Measurements from ENCODE around the gene C12orf42.

The C12orf42 gene

DNA sequence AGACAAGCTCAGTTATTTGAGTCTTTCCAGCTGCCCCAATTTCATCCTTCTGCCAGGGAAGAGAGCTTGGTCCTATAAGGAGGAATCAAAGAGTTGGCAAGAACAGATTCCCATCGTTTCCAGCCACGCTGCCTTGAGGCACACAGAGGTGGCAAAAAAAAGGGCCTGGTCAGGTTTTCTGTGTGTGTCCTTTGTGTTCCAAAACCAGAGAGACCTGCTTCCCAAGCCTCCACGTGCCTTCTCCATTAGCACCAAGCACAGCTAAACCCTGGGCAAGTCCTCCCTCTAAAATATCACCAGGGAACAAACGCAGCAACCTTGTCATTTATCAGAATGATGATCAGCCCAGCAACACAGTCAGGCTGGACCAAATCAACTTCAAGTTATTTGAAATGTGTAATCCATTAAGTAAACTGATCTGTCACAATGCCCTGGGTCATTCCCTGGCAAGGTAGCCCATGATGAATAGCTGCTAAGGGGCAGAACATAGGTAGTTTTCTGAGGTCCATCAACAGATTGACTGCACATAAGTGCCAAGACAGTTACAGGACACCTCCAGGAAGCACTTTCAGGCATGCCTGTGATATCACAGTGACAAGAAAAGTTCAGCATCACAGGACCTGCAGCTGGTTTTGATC is 28.6 kb upstream of the C12orf42 start:
- no peaks in the 10 kb centered on the region for H3F3A ChIP-seq (ENCODE audit: low read depth)
- H3K9me2 ChIP-seq (replicated peaks; ENCODE audit: low read depth, low read length) = no peaks in the 10 kb centered on the region
- no peaks in the 10 kb centered on the region for H3K9me3 ChIP-seq (ENCODE audit: insufficient read depth, low read depth, low read length)
- no peaks in the 10 kb centered on the region for H3K79me2 ChIP-seq (ENCODE audit: insufficient read depth, low read length)
- no peak overlapping the region for H3K4me2 ChIP-seq (ENCODE audit: low read depth, low read length, poor library complexity, severe bottlenecking)
- no peaks in the 10 kb centered on the region for H4K20me1 ChIP-seq (ENCODE audit: insufficient read depth, low read length, poor library complexity, severe bottlenecking)
- H3K9ac ChIP-seq (ENCODE audit: low read depth, low read length, poor library complexity, severe bottlenecking) = no peak overlapping the region
- H3K27me3 ChIP-seq (ENCODE audit: insufficient read depth, low read length, poor library complexity, severe bottlenecking) = no peaks in the 10 kb centered on the region
- H3K4me1 ChIP-seq (ENCODE audit: insufficient read depth, low read length, poor library complexity, severe bottlenecking) = no peaks in the 10 kb centered on the region
- TF ChIP-seq, protein P1, sequence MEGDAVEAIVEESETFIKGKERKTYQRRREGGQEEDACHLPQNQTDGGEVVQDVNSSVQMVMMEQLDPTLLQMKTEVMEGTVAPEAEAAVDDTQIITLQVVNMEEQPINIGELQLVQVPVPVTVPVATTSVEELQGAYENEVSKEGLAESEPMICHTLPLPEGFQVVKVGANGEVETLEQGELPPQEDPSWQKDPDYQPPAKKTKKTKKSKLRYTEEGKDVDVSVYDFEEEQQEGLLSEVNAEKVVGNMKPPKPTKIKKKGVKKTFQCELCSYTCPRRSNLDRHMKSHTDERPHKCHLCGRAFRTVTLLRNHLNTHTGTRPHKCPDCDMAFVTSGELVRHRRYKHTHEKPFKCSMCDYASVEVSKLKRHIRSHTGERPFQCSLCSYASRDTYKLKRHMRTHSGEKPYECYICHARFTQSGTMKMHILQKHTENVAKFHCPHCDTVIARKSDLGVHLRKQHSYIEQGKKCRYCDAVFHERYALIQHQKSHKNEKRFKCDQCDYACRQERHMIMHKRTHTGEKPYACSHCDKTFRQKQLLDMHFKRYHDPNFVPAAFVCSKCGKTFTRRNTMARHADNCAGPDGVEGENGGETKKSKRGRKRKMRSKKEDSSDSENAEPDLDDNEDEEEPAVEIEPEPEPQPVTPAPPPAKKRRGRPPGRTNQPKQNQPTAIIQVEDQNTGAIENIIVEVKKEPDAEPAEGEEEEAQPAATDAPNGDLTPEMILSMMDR (conservative IDR thresholded peaks at IDR 0.05; ENCODE audit: low read length) = no peak
- no peak for TF ChIP-seq EZH2phosphoT487 (IDR thresholded peaks at IDR 0.05; ENCODE audit: borderline replicate concordance)
- no peaks in the 10 kb centered on the region for H3K36me3 ChIP-seq (ENCODE audit: insufficient read depth, low read length)
- H2AFZ ChIP-seq (ENCODE audit: low read length) = no peak overlapping the region
- no peak overlapping the region for H3K4me3 ChIP-seq (ENCODE audit: low read length, poor library complexity, severe bottlenecking)

DNA sequence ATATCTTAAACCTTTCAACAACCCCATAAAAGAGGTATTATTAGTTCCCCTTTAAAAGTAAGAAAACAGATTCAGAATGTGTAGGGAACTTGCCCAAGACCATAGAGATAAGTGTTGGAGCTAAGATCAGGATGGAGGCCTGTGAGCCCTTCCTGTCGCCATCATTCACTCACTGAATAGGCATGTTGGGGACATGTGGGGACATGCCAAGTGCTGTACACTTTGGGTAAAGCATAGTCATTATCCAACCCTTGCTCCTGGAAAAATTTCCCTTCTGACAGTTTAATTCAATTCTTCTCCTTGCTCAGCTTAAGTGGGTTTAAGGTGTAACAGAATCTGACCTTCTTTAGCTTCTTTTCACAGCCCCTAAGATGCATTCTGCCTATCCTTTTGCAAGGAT is 28.0 kb upstream of the C12orf42 start:
- Histone ChIP-seq H3F3A (ENCODE audit: low read depth) (no peaks in the 10 kb centered on the region), H3K9me2 (replicated peaks; ENCODE audit: low read depth, low read length) (no peaks in the 10 kb centered on the region), H3K4me3 (ENCODE audit: low read length, poor library complexity, severe bottlenecking) (no peak overlapping the region), H3K9ac (ENCODE audit: low read depth, low read length, poor library complexity, severe bottlenecking) (no peak overlapping the region), H4K20me1 (ENCODE audit: insufficient read depth, low read length, poor library complexity, severe bottlenecking) (no peaks in the 10 kb centered on the region), H3K36me3 (ENCODE audit: insufficient read depth, low read length) (no peaks in the 10 kb centered on the region), H3K9me3 (ENCODE audit: insufficient read depth, low read depth, low read length) (no peaks in the 10 kb centered on the region), H3K27me3 (ENCODE audit: insufficient read depth, low read length, poor library complexity, severe bottlenecking) (no peaks in the 10 kb centered on the region), H3K4me1 (ENCODE audit: insufficient read depth, low read length, poor library complexity, severe bottlenecking) (no peaks in the 10 kb centered on the region), H2AFZ (ENCODE audit: low read length) (no peak overlapping the region), H3K79me2 (ENCODE audit: insufficient read depth, low read length) (no peaks in the 10 kb centered on the region), H3K4me2 (ENCODE audit: low read depth, low read length, poor library complexity, severe bottlenecking) (no peak overlapping the region)
- no peak for TF ChIP-seq EZH2phosphoT487 (IDR thresholded peaks at IDR 0.05; ENCODE audit: borderline replicate concordance)
- TF ChIP-seq, protein P1 (conservative IDR thresholded peaks at IDR 0.05; ENCODE audit: low read length) = no peak

DNA sequence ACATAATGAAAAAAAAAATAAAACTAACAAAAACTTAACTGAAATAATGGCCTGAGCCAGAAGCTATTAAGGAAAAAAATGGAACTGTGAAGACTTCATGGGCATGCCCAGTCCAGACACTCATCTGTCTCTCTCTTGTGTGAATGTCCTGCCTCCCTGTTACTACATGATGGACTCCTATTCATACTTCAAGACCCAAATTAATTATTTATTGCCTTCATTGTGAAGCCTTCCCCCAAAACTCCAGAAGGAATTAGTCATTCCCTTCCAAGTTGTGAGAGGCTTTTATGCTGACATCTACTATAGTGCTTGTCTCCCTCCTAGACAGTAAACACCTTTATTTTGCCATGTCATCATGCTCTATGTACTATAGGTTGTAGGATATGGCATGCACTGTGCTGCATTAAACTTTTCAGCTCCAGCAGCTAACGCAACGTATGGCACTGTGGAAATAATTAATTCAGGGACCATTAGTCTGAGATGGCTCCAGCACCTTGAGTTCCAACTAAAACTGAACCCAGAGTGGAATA is 25.0 kb upstream of the C12orf42 start:
- H3K4me1 ChIP-seq (ENCODE audit: insufficient read depth, low read length, poor library complexity, severe bottlenecking) = no peaks in the 10 kb centered on the region
- H3K4me3 ChIP-seq (ENCODE audit: low read length, poor library complexity, severe bottlenecking) = no peak overlapping the region
- H3K79me2 ChIP-seq (ENCODE audit: insufficient read depth, low read length) = no peaks in the 10 kb centered on the region
- no peaks in the 10 kb centered on the region for H3K9me2 ChIP-seq (replicated peaks; ENCODE audit: low read depth, low read length)
- H3K36me3 ChIP-seq (ENCODE audit: insufficient read depth, low read length) = no peaks in the 10 kb centered on the region
- H3K27me3 ChIP-seq (ENCODE audit: insufficient read depth, low read length, poor library complexity, severe bottlenecking) = no peaks in the 10 kb centered on the region
- H3K9ac ChIP-seq (ENCODE audit: low read depth, low read length, poor library complexity, severe bottlenecking) = no peak overlapping the region
- no peak overlapping the region for H3K4me2 ChIP-seq (ENCODE audit: low read depth, low read length, poor library complexity, severe bottlenecking)
- no peak overlapping the region for H2AFZ ChIP-seq (ENCODE audit: low read length)
- TF ChIP-seq EZH2phosphoT487 (IDR thresholded peaks at IDR 0.05; ENCODE audit: borderline replicate concordance) = no peak
- H3K9me3 ChIP-seq (ENCODE audit: insufficient read depth, low read depth, low read length) = no peaks in the 10 kb centered on the region
- no peaks in the 10 kb centered on the region for H3F3A ChIP-seq (ENCODE audit: low read depth)
- no peaks in the 10 kb centered on the region for H4K20me1 ChIP-seq (ENCODE audit: insufficient read depth, low read length, poor library complexity, severe bottlenecking)

DNA sequence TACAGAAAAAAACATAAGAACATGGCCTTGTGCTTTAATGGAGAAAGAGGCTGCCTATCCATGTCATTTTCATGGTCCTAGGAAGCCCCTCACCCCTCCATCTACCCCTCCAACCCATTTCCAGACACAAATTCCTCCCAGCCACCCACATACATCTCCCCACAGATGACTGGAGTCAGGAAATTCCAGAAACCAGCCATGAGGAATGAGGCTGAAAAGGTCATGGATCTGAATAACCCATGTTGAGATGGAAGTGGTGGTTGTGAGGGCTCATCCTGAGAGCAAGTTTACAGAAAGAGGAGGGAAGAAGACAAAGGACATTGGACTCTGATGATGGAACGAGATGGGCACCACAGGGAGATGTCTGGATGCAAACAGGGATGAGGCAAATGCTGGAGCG is 23.9 kb upstream of the C12orf42 start:
- H3K36me3 ChIP-seq (ENCODE audit: insufficient read depth, low read length) = no peaks in the 10 kb centered on the region
- no peaks in the 10 kb centered on the region for H4K20me1 ChIP-seq (ENCODE audit: insufficient read depth, low read length, poor library complexity, severe bottlenecking)
- no peak overlapping the region for H3K9ac ChIP-seq (ENCODE audit: low read depth, low read length, poor library complexity, severe bottlenecking)
- no peak overlapping the region for H2AFZ ChIP-seq (ENCODE audit: low read length)
- H3F3A ChIP-seq (ENCODE audit: low read depth) = no peaks in the 10 kb centered on the region
- no peaks in the 10 kb centered on the region for H3K9me2 ChIP-seq (replicated peaks; ENCODE audit: low read depth, low read length)
- H3K79me2 ChIP-seq (ENCODE audit: insufficient read depth, low read length) = no peaks in the 10 kb centered on the region
- no peaks in the 10 kb centered on the region for H3K27me3 ChIP-seq (ENCODE audit: insufficient read depth, low read length, poor library complexity, severe bottlenecking)
- H3K9me3 ChIP-seq (ENCODE audit: insufficient read depth, low read depth, low read length) = no peaks in the 10 kb centered on the region
- no peak overlapping the region for H3K4me2 ChIP-seq (ENCODE audit: low read depth, low read length, poor library complexity, severe bottlenecking)
- TF ChIP-seq, protein P1 (conservative IDR thresholded peaks at IDR 0.05; ENCODE audit: low read length) = no peak
- no peak for TF ChIP-seq EZH2phosphoT487 (IDR thresholded peaks at IDR 0.05; ENCODE audit: borderline replicate concordance)
- H3K4me3 ChIP-seq (ENCODE audit: low read length, poor library complexity, severe bottlenecking) = no peak overlapping the region
- no peaks in the 10 kb centered on the region for H3K4me1 ChIP-seq (ENCODE audit: insufficient read depth, low read length, poor library complexity, severe bottlenecking)

Data from Loucy (cell line).